DND-41 (cell line): ENCODE data around the gene TASOR2.

Source experiments
- EZH2 ChIP-seq: IDR thresholded peaks from 3 replicates; pipeline ENCODE4 v1.6.1; 2012; ENCODE audit warnings: borderline replicate concordance, low read depth, mild to moderate bottlenecking, moderate library complexity, low read length, inconsistent platforms; ENCODE audit not compliant: severe bottlenecking
- TF ChIP-seq, protein P1 (sequence below): IDR thresholded peaks from 2 replicates; pipeline ENCODE4 v1.5.1; 2012; ENCODE audit warnings: borderline replicate concordance, low read length, moderate library complexity, mild to moderate bottlenecking; ENCODE audit not compliant: poor library complexity, severe bottlenecking; ENCODE audit errors: extremely low read depth

DNA sequence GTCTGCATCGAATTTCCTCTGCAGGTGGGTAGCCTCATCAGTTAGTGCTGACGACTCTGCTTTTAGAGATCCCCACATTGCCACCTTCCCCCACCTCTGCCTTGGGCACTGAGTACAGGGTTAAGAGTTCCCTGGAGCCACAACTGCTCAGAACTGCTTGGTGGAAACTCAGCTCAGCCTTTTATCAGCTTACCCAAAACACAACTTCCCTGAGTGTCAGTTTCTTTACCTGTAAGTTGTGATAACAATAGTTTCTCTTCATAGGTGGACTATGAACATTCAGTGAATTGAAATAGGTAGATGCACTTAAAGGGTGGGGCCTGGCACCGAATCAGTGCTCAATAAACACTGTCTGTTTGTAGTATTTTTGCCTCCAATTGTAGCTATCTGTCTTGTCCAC is 29.5 kb upstream of the TASOR2 start:
- TF ChIP-seq, protein P1, sequence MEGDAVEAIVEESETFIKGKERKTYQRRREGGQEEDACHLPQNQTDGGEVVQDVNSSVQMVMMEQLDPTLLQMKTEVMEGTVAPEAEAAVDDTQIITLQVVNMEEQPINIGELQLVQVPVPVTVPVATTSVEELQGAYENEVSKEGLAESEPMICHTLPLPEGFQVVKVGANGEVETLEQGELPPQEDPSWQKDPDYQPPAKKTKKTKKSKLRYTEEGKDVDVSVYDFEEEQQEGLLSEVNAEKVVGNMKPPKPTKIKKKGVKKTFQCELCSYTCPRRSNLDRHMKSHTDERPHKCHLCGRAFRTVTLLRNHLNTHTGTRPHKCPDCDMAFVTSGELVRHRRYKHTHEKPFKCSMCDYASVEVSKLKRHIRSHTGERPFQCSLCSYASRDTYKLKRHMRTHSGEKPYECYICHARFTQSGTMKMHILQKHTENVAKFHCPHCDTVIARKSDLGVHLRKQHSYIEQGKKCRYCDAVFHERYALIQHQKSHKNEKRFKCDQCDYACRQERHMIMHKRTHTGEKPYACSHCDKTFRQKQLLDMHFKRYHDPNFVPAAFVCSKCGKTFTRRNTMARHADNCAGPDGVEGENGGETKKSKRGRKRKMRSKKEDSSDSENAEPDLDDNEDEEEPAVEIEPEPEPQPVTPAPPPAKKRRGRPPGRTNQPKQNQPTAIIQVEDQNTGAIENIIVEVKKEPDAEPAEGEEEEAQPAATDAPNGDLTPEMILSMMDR = no peak
- no peak for TF ChIP-seq EZH2
